CD4-positive, alpha-beta T cell treated with Interleukin-6 at 100 ng/mL for 8 hours (primary cell): ENCODE data around the gene DCHS1.

Experiments used
- DNase-seq: peaks from one replicate; pipeline ENCODE4 v3.0.0-alpha.2; 2020; ENCODE audit warnings: mixed read lengths, low spot score

DCHS1 gene

DNA sequence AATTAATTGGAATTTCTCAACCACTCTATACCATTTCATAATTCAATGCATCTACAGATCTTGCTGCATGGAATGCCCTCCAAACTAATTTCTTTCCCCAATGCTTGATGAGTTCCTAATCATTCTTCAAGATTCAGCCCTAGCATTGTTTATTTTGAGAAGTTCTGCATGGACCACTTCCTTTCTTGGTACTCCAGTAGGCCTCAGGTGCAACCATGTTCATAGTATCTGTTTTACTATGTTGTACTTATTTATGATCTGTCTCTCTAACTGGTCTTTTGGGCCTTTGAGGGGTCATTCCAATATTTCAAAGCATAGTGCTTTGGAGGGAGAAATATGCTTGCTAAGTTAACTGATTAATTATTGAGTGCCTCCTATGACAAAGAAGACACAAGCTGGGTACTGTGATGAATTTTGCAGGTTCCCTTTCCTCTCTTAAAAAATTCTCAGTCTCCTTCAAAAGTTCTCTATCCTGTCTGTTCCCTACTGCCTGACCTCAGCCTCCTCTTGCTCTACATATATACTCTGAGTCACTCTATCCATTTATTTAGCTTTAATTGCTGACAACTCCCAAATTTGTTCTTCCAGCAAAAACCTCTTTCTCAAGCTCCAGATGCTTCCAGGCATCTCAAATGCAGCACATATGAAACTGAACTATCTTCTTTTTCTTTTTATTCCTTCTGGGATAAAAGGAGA, 18.1 kb upstream of the DCHS1 start:
- DNase-seq: no peak

DNA sequence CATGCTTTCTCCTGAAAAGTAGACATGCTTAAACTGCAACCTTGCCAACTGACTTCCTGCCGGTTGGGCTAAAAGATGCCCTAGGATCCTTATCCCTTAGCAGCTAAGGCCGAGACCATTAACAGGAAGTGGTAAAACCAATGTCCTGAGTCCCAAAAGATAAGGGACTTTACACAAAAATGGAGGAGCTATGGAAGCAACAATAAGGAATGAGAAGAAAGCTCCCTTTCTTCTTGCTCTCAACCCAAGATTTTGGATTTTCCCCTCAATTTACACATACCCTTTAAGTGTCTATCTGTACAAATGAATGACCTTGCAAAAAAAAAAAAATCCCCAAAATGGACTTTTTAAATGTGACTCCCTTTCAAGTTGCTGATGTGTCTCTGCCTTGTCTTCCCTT, 16.4 kb upstream of the DCHS1 start:
- DNase-seq: no peak

DNA sequence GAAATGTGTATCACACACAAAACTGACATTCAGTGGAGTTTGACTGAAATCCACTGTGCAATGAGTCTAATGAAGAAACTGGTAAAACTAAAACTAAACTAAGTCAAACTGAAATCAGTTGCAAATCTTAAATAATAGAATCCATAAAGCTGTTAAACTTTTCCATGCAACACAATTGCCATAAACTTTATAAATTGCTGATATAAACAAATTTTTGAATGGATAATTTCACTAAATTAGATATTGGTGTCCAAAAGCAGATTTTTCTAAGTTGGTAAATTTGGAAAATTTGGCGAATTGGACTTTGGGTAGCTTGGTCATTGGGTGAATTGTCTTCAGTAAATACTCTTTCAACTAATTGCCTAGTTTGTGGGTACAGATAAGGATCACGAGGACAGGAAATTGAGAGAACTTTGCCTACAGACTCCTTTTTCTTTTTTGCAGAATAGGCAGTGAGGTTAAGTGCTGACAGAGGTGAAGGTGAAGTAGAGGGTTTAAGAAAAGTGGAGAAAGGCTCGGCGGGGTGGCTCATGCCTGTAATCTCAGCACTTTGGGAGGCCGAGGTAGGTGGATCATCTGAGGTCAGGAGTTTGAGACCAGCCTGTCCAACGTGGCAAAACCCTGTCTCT, 14.7 kb upstream of the DCHS1 start:
- DNase-seq: peak; percentile 25

GRCh38 chr11:6667733-6668374, 12.2 kb upstream of the DCHS1 start:
- peak; percentile 58 for DNase-seq

- DNase-seq: no peak
Measured at GRCh38 chr11:6666302-6667183, 10.9 kb upstream of the DCHS1 start.

- no peak for DNase-seq
Measured at GRCh38 chr11:6664551-6664950, 8.9 kb upstream of the DCHS1 start.

DNA sequence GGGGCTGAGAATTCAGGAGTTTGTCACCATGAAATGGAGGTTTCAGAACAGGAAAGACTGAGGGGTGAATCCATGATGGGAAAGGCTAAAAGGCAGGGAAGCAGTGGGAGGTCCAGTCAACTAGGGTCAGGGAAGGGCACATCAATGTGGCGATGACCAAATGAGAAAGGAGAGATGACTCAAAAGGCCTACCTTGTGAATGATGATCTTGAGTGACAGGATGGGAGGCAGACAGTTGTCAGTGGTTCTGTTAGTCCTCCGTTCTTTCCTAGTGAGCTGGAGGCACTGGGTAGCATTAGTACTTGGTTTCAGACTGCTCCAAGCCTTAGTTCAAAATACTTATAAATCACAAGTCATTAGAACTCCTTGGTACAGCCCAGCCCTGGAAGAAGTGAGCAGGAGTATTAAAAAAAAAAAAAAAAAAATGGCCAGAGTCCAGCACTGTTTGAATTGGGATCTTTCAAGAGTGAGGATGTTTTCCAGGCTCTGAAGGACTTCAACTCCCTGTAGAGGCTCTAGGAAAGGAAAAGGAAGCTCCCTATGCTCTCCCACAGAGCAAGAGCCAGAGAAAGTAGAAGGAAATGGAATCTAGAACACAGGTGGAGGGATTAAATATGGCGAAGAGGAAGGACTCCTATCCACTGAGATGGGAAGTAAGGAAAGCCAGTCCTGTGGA, 8.3 kb upstream of the DCHS1 start:
- no peak for DNase-seq

- no peak for DNase-seq
Measured at GRCh38 chr11:6660712-6661111, 5.1 kb upstream of the DCHS1 start.

DNA sequence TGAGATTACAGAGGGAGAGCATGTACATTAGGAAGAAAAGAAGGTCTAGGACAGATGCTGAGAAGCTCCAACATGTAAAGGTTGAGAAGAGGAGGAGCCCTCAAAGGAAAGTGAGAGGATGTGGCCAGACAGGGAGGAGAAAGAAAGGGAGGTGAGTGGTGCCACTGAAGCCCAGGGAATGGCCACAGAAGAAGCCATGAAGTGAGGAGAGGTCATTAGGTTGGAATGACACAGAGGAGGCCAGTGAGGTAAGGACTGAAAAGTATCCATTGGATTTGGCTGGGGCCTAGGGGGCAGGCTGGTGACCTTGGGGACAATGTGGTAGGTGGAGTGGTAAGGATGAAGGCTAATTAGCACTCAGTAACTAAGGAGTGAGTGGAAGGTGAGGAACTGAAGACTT, 3.0 kb upstream of the DCHS1 start:
- no peak for DNase-seq

DNA sequence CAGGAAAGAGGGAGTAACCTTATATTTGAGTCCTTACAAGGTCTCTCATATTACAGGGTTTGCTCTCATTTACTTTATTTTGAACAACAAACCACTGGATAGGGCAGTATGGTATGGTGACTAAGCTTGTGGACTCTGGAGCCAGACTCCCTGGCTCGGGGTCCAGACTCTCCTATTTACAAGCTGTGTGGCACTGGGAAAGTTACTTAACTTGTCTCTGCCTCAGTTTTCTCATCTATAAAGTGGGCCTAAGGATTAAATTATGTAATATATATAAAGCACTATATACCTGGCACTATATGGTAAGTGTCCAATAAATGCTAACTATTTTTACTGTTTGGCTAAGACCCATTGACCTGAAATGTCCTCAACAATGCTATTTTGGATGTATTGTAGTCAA, 1.7 kb upstream of the DCHS1 start:
- DNase-seq: no peak

DNA sequence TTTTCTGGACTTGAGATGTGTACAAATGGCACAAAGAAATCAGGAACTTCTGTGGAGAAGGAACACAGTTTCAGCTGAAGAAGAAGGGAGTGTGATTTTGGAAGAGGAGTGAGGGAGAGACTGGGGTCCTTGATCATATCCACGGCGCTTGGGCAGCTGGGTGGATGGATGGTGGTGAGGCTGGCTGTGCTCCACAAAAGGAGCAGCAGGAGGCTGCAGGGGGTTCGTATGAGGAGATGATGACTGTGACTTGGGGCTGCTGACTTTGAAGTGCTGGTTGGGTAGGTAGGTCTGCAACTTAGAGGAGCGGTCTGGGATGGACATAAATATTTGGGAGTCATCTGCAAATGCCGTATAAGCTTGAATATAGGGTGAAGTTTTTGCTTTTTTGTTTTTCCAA, 1.3 kb upstream of the DCHS1 start:
- no peak for DNase-seq

DNA sequence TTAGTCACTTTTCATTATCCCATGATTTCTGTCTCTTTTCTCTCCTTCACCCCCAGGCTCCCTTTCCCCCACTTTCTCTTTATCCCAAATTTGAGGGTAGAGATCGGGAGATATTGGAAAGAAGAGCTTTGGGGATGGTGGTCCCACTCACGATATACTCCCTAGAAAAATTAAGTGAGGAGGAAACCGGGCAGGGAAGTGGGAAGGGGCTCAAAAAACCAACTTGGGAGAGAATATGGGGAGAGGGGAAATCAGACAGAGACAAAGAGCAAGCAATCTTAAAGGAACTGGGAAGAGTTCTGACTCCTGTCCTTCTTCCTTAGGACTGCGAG, 941 bp upstream of the DCHS1 start:
- DNase-seq: no peak

DNA sequence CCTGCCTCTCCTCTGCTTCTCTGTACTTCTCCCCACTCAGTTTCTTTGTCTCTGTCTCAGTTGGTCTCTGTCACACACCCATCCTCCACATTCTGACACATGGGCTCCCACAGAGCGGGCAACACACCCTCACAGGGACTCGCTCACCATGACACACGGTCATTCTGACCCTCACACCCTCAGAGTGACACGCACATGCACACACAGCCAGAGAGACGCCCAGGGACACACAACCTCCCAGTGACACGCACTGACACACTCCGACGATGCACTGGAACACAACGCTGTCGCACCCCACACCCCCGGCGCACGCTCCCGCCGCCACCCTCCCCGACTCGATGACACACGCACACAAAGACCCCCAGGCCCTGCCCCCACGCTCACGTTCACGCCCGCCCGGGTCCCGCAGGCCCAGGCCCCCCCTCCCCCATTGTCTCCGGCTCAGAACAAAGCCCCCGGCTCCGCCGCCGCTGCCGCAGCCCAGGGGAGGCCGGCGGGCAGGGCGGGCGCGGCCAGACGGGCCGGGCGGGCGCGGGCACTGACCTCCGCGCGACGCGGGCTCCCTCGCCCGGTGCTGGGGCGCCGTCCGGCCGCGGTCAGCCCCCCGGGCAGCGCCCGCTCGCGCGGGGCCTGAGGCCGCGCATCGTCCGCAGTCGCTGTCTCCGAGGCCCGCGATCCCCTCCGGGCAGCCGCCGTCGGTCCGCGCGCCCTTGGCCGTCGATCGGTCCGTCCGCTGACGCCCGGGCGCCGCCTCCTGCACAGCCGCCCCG, 404 bp downstream of the DCHS1 start:
- DNase-seq: peak; percentile 12

DNA sequence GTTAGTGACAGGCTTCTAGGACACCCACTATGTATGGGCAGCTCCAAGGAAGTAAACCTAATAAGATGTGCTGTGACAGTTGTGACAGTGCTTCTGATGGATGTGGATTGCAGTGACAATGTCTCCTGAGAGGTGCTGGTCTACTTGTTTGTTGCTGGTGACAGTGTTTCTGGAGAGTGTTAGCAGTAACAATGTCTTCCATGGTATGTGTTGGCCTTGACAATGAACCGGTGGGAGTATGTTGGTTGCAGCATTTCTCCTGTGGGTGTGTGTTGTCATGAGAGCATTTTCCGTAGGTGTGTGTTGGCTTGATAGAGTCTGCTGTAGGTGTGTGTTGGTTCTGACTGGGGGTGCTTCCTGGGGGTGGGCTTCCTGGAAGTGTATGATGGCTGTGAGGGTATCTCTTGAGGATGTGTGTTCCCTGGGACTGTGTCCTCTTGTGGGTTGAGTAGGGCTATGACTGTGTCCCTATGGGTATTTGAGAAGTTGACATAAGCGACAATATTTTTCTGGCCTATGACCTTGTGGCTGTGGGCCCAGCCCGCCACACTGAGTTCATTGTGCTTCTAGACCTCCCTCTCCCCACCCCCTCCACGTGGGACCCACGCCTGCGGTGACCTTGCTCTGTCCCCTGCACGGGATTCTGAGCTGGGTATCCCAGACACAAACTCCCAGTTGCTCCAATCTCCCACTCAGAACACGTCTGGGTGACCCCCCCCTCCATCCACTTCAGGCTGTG, 1.2 kb downstream of the DCHS1 start:
- DNase-seq: no peak

DNA sequence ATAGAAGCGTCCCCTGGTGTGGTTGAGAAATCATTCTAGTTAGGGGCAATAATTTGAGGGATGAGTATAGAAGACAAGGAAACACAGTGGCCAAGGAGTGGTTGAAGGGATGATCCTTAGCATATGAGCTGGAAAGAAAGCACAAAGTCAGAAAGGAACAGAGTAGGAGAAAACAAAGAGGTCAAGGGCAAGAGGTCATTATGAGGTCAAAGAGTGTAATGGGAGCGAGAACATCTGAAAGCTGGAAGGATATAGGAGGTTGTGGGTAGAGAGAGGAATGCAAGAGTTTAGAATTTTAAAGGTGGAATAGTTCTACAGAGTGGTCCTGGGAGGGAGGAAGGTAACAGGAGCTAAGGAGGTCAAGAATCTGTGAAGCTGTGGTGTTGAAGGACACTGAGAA, 2.0 kb downstream of the DCHS1 start:
- no peak for DNase-seq

GRCh38 chr11:6653097-6653496, 2.5 kb downstream of the DCHS1 start:
- no peak for DNase-seq

DNA sequence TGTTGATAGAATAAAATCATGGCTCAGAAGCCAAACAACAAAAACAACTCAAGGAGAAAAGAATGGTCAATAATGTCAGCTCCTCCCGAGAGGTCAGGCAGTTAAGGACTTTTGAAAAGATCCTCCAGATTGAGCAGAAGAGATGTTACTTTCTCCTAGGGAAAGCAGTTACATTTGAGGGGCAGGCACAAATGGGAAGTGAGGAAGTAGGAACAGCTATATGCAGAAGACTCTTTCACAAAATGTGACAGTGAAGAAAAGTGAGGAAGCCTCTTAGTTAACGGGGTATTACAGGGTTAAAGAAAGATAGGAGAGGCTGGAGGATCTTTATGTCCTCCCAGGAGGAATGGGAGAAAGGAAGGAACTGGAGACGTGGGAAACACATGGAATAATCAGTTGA, 3.4 kb downstream of the DCHS1 start:
- DNase-seq: no peak

GRCh38 chr11:6650980-6651379, 4.6 kb downstream of the DCHS1 start:
- no peak for DNase-seq

- no peak for DNase-seq
Measured at GRCh38 chr11:6650104-6650503, 5.5 kb downstream of the DCHS1 start.

GRCh38 chr11:6648501-6648900, 7.1 kb downstream of the DCHS1 start:
- no peak for DNase-seq

GRCh38 chr11:6647836-6648235, 7.8 kb downstream of the DCHS1 start:
- no peak for DNase-seq
